ENCODE data around the gene MAGI2. TPM values are rescaled to one million over a fixed set of nuclear protein-coding genes. Genes with fewer than 3 reads are reported as not detected.

MAGI2 gene
- total RNA-seq, 1 donor from 2014 or later: 4.0 TPM

DNA sequence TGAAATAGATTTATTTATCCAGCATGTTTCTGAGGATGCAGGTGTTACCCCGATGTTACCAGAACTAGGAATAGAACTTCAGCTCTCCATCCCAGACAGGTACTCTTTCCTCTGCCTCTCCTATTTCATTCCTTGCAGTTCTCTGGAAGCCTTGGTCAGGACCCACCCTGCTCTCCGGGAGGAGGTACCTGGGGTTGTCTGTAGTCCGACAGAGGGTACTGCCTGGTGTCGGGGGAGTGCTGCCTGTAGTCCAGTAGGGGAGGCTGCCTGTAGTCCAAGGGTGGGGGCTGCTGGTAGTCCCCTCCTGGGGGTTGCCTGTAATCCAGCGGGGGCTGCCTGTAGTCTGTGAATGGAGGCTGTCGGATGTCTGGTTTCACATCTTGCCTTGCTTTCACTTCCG, 1326.5 kb downstream of the MAGI2 start:
- no peak for DNase-seq (ENCODE audit: low spot score in 2 of 2)
- intact Hi-C loops (cut with DNase I): no loop called here

DNA sequence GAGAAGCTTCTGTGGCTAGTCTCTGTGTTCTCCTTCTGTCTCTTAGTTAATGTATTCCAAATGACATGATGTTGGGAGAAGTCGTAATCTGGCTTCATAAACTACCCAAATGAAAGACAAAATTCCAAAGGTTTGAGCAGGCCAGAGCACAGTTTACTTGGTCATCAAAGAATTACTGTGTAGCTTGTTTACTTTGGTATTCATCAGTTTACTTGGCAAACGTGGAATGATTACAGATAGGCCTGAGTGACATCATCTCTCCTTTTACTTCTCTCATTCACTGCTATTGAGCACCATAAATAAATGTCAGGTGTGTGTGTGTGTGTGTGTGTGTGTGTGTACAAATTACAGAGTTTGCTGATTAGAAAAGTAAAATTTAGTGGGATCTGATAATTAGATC, 1327.6 kb downstream of the MAGI2 start:
- no peak overlapping the region for H3K27ac ChIP-seq
- H3K36me3 ChIP-seq: no peaks in the 10 kb centered on the region
- no peak for DNase-seq (ENCODE audit: low spot score in 2 of 2)
- no peaks in the 10 kb centered on the region for H3K4me1 ChIP-seq
- no peaks in the 10 kb centered on the region for H3K9me3 ChIP-seq
- no peak overlapping the region for H3K4me3 ChIP-seq
- intact Hi-C loops (cut with DNase I): no loop called here
- no peaks in the 10 kb centered on the region for H3K27me3 ChIP-seq
- TF ChIP-seq, protein P1, sequence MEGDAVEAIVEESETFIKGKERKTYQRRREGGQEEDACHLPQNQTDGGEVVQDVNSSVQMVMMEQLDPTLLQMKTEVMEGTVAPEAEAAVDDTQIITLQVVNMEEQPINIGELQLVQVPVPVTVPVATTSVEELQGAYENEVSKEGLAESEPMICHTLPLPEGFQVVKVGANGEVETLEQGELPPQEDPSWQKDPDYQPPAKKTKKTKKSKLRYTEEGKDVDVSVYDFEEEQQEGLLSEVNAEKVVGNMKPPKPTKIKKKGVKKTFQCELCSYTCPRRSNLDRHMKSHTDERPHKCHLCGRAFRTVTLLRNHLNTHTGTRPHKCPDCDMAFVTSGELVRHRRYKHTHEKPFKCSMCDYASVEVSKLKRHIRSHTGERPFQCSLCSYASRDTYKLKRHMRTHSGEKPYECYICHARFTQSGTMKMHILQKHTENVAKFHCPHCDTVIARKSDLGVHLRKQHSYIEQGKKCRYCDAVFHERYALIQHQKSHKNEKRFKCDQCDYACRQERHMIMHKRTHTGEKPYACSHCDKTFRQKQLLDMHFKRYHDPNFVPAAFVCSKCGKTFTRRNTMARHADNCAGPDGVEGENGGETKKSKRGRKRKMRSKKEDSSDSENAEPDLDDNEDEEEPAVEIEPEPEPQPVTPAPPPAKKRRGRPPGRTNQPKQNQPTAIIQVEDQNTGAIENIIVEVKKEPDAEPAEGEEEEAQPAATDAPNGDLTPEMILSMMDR (IDR thresholded peaks at IDR 0.05): no peak

More for the DNA sequence above, 1326.5 kb downstream of the MAGI2 start:
- Histone ChIP-seq H3K27me3 (no peaks in the 10 kb centered on the region), H3K4me1 (no peaks in the 10 kb centered on the region), H3K9me3 (no peaks in the 10 kb centered on the region), H3K4me3 (no peak overlapping the region), H3K36me3 (no peaks in the 10 kb centered on the region), H3K27ac (no peak overlapping the region)
- TF ChIP-seq, protein P1 (IDR thresholded peaks at IDR 0.05): no peak

DNA sequence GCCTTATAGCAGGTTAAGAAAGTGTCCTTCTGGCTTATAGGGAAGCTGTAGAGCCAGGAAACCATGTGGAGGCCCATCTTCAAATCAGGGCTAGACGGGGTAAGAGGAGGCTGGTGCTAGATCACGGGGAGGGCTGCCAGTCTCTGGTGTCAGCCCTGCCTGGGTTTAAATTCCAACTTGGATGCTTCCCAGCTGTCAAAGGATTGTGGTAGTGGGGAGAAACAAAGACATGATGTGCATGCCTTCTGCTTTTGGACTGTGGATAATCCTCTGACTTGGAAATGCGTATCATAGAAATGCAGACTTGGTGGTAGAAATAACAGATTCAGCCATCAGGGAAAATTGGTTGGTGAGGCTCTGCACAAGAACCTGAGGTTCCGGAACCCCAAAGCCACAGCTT, 1329.3 kb downstream of the MAGI2 start:
- H3K27me3 ChIP-seq: no peaks in the 10 kb centered on the region
- no peak overlapping the region for H3K4me3 ChIP-seq
- no peaks in the 10 kb centered on the region for H3K4me1 ChIP-seq
- intact Hi-C loops (cut with DNase I): no loop called here
- TF ChIP-seq, protein P1 (IDR thresholded peaks at IDR 0.05): no peak
- H3K9me3 ChIP-seq: no peaks in the 10 kb centered on the region
- no peaks in the 10 kb centered on the region for H3K36me3 ChIP-seq
- no peak for DNase-seq (ENCODE audit: low spot score in 2 of 2)
- no peak overlapping the region for H3K27ac ChIP-seq

GRCh38 chr7:78121888-78122287, 1331.6 kb downstream of the MAGI2 start:
- H3K4me3 ChIP-seq: no peak overlapping the region
- no peaks in the 10 kb centered on the region for H3K27me3 ChIP-seq
- no peaks in the 10 kb centered on the region for H3K4me1 ChIP-seq
- no peaks in the 10 kb centered on the region for H3K36me3 ChIP-seq
- H3K27ac ChIP-seq: no peak overlapping the region
- no peak for DNase-seq (ENCODE audit: low spot score in 2 of 2)
- H3K9me3 ChIP-seq: no peaks in the 10 kb centered on the region
- TF ChIP-seq, protein P1 (IDR thresholded peaks at IDR 0.05): no peak
- intact Hi-C loops (cut with DNase I): no loop called here

DNA sequence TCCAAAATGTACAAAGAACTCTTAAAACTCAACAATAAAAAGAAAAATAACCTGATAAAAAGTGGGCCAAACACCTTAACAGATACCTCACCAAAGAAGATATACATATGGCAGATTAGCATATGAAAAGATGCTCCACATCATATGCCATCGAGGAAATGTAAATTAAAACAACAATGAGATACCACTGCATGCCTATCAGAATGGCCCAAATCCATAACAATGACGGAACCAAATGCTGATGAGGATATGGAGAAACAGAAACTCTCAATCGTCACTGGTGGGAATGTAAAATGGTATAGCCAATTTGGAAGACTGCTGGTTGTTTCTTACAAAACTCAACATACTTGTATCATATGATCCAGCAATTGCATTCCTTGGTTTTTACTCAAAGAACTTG, 1335.0 kb downstream of the MAGI2 start:
- Histone ChIP-seq H3K4me3 (no peak overlapping the region), H3K4me1 (no peaks in the 10 kb centered on the region), H3K36me3 (no peaks in the 10 kb centered on the region), H3K27me3 (no peaks in the 10 kb centered on the region), H3K9me3 (no peaks in the 10 kb centered on the region), H3K27ac (no peak overlapping the region)
- TF ChIP-seq, protein P1 (IDR thresholded peaks at IDR 0.05): no peak
- intact Hi-C loops (cut with DNase I): no loop called here
- DNase-seq (ENCODE audit: low spot score in 2 of 2): no peak

- Histone ChIP-seq H3K4me1 (no peaks in the 10 kb centered on the region), H3K9me3 (no peaks in the 10 kb centered on the region), H3K36me3 (no peaks in the 10 kb centered on the region), H3K4me3 (no peak overlapping the region), H3K27ac (no peak overlapping the region), H3K27me3 (no peaks in the 10 kb centered on the region)
- intact Hi-C loops (cut with DNase I): no loop called here
- no peak for DNase-seq (ENCODE audit: low spot score in 2 of 2)
- TF ChIP-seq, protein P1 (IDR thresholded peaks at IDR 0.05): no peak
Observed at GRCh38 chr7:78115876-78116275, 1337.6 kb downstream of the MAGI2 start.

Measured in ascending aorta (tissue), 2 donors.